GM23338 (cell line): ENCODE measurements around the gene BCAS1.
A peak's percentile ranks its signal among the peaks of the same experiment; 100 is the strongest.

ENCODE experiments used
- EZH2phosphoT487 ChIP-seq: fragments of 200-600 bp; sonication (generic); IDR thresholded peaks from one replicate; pipeline ENCODE4 v1.8.1; 2018; ENCODE audit warnings: antibody characterized with exemption; ENCODE audit not compliant: unreplicated experiment
- TF ChIP-seq, protein P1 (sequence below), 2 experiments: fragments of 200-600 bp in 1 of 2; sonication (generic) in 1 of 2; conservative IDR thresholded peaks; 2 replicates each; pipeline versions ENCODE4 v1.5.1 to v1.6.1; 2016 to 2017; ENCODE audit warnings: antibody characterized with exemption in 2 of 2, low read depth in 2 of 2, mild to moderate bottlenecking in 2 of 2, moderate library complexity in 1 of 2

DNA sequence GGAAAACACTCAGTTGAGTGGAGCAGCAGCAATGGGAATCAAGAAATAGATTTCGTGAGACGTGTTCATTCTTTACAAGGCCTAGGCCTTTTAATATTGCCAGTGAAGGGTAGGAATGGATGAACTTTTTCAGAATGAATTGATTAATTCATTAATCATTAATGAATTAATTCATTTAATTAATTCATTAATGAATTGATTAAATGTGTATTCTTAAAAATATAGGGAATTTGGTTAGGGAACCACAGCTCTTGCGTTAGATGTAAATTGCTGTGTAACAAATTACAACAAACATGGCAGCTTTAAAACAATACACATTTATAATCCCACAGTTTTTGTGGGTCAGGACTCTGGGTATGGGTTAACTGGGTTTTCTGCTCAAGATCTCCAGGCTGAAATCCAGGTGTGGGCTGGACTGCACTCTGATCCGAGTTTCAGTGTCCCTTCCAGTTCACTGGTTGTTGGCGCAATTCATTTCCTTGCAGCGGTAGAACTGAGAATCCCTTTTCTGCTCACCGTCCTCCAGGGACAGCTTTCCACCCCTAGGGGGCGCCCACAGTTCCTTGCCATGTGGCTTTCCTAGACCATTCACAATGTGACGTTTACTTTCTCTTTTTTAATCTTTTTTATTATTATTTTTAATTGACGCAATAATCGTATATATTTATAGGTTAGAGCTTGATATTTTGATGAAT, 32.8 kb upstream of the BCAS1 start:
- TF ChIP-seq EZH2phosphoT487: no peak
- TF ChIP-seq, protein P1, sequence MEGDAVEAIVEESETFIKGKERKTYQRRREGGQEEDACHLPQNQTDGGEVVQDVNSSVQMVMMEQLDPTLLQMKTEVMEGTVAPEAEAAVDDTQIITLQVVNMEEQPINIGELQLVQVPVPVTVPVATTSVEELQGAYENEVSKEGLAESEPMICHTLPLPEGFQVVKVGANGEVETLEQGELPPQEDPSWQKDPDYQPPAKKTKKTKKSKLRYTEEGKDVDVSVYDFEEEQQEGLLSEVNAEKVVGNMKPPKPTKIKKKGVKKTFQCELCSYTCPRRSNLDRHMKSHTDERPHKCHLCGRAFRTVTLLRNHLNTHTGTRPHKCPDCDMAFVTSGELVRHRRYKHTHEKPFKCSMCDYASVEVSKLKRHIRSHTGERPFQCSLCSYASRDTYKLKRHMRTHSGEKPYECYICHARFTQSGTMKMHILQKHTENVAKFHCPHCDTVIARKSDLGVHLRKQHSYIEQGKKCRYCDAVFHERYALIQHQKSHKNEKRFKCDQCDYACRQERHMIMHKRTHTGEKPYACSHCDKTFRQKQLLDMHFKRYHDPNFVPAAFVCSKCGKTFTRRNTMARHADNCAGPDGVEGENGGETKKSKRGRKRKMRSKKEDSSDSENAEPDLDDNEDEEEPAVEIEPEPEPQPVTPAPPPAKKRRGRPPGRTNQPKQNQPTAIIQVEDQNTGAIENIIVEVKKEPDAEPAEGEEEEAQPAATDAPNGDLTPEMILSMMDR (conservative IDR thresholded peaks at IDR 0.05; ENCODE audit: low read depth in 2 of 2): peak; percentile 88 to 93
